BJ (cell line): ENCODE measurements around the gene PGLYRP3. TPM values are rescaled to one million over a fixed set of nuclear protein-coding genes. Genes with fewer than 3 reads are reported as not detected.

Experiments used
- CTCF ChIA-PET: fragments of 350-600 bp; formaldehyde crosslinking; extraction: SDS; loops from one replicate; lab custom pipeline; 2021; ENCODE audit warnings: antibody characterized with exemption, inconsistent platforms; lab: Yijun Ruan, JAX
- POLR2A ChIA-PET: fragments of 300-600 bp; sonication (Branson Sonifier 250); formaldehyde crosslinking; extraction: SDS; loops from one replicate; lab custom pipeline; 2021; ENCODE audit warnings: antibody characterized with exemption; lab: Charles Lee
- DNase-seq: peaks from one replicate; pipeline ENCODE4 v3.0.0-alpha.2; 2011; ENCODE audit warnings: low read depth
- H3K27me3 ChIP-seq: 2 replicates; pipeline ENCODE4 v1.6.0; 2011; ENCODE audit warnings: low read length; ENCODE audit not compliant: control insufficient read depth, insufficient read depth
- H3K36me3 ChIP-seq: 2 replicates; pipeline ENCODE4 v1.5.1; 2011; ENCODE audit warnings: low read length; ENCODE audit not compliant: control insufficient read depth, insufficient read depth
- H3K4me3 ChIP-seq: 2 replicates; pipeline ENCODE4 v1.5.1; 2011; ENCODE audit warnings: low read depth, mild to moderate bottlenecking, control low read depth, low read length
- polyA minus RNA-seq: library from RNA; depleted of rRNA, polyadenylated mRNA; stranded (reverse); fragments of >200 nt; gene quantifications from 2 replicates; pipeline ENCODE4 v1.2.3, GENCODE V29; 2011; rRNA and poly(A)+ RNA removed
- polyA plus RNA-seq: library from polyadenylated mRNA; depleted of rRNA; stranded (reverse); fragments of >200 nt; gene quantifications from 2 replicates; pipeline ENCODE4 v1.2.3, GENCODE V29; 2011; rRNA removed
- TF ChIP-seq, protein P1 (sequence below): IDR thresholded peaks from 2 replicates; pipeline ENCODE4 v1.5.1; 2011; ENCODE audit warnings: low read depth, mild to moderate bottlenecking, control low read depth, inconsistent platforms, low read length, moderate library complexity; ENCODE audit not compliant: insufficient read depth

PGLYRP3 gene
- polyA plus RNA-seq (not detected in 2 replicates), polyA minus RNA-seq (not detected in 2 replicates)

DNA sequence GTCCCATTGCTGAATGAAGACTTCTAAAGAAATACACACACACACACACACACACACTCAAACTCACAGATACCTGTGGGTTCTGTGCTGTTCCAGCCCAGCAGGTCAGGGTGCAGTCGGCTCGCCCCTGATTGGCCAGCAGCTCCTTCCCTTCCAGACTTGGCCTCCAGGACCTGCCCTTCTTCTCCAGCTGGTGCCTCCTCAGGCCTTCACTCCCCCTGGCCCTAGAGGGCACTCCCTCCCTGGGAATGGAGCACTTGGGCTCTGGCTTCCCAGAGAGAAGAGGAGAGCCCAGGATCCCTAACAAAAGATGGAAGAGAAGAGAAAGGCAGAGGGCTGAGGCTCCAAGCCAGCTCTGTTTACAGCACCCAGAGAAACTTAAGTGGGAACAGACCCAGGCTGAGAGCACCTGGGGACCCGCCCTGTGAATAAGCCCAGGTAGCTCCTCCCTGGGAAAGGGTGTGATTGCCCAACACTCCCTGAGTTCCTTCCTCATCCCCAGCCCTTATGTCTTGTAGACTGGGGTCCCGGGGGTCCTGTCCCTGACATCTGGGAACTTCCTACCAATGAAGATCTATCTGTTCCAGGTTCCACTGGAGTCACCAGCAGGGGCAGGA, at the start of gene PGLYRP3:
TSS of gene PGLYRP3 (minus strand) at position 383 of the 617 bp plus-strand sequence. CDS start 2,287 bp downstream, outside the sequence.
- POLR2A ChIA-PET, result no interaction called here
- no peak for DNase-seq
- Histone ChIP-seq H3K36me3 (no peaks in the 10 kb centered on the region), H3K27me3 (no peaks in the 10 kb centered on the region), H3K4me3 (no peak within 1 kb of the TSS)
- CTCF ChIA-PET, result no interaction called here
- TF ChIP-seq, protein P1, sequence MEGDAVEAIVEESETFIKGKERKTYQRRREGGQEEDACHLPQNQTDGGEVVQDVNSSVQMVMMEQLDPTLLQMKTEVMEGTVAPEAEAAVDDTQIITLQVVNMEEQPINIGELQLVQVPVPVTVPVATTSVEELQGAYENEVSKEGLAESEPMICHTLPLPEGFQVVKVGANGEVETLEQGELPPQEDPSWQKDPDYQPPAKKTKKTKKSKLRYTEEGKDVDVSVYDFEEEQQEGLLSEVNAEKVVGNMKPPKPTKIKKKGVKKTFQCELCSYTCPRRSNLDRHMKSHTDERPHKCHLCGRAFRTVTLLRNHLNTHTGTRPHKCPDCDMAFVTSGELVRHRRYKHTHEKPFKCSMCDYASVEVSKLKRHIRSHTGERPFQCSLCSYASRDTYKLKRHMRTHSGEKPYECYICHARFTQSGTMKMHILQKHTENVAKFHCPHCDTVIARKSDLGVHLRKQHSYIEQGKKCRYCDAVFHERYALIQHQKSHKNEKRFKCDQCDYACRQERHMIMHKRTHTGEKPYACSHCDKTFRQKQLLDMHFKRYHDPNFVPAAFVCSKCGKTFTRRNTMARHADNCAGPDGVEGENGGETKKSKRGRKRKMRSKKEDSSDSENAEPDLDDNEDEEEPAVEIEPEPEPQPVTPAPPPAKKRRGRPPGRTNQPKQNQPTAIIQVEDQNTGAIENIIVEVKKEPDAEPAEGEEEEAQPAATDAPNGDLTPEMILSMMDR, result no peak

DNA sequence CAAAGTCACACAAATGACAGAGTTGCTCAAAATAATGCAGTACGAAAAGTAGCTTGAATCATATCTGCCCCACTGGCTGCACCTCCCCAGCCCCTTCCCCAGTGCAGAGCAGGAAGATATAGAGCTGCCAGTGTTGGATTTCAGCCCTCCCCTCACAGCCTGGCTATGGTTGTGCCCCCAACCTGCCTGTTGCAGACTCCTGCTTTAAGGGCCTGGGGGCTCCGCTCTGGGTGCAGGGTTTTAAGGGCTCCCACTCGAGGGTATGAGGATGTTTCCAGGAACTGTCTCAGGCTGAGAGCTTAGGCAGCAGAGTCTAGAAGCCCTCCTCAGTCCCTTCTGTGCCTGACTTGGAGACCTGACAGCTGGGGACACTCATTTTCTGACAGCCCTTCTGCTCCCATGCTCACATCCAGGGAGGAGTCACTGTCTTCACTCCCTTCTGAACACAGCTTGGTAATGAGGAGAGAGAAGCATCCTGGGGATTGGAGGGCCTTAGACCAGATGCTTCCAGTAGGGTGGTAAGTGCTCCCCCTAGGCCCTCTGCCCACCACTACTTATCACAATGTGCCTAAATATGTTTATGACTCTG, 49.5 kb upstream of the PGLYRP3 start:
- no peak for DNase-seq
- ChIA-PET POLR2A (no interaction called here), CTCF (interaction anchor here (1.1 to 17.9 kb wide), 2 partner anchors 10 to 134 kb away, joined by 8 to 404 read pairs; no protein-coding TSS in a partner anchor)
- Histone ChIP-seq H3K4me3 (no peak overlapping the region), H3K36me3 (no peaks in the 10 kb centered on the region), H3K27me3 (peaks cover 4% of the 10 kb centered on the region)
- TF ChIP-seq, protein P1, result no peak

GRCh38 chr1:153361480-153362109, 48.8 kb upstream of the PGLYRP3 start:
- TF ChIP-seq, protein P1, result no peak
- ChIA-PET CTCF (interaction anchor here (1.1 to 17.9 kb wide), 2 partner anchors 9 to 134 kb away, joined by 8 to 404 read pairs; no protein-coding TSS in a partner anchor), POLR2A (no interaction called here)
- H3K27me3 ChIP-seq, result peaks cover 4% of the 10 kb centered on the region
- DNase-seq, result no peak
- H3K36me3 ChIP-seq, result no peaks in the 10 kb centered on the region
- no peak overlapping the region for H3K4me3 ChIP-seq

- Histone ChIP-seq H3K27me3 (peaks cover 4% of the 10 kb centered on the region), H3K4me3 (no peak overlapping the region), H3K36me3 (no peaks in the 10 kb centered on the region)
- CTCF ChIA-PET, result interaction anchor here (17.9 kb wide), 1 partner anchor 135 kb away, joined by 404 read pairs; no protein-coding TSS in a partner anchor
- POLR2A ChIA-PET, result no interaction called here
- TF ChIP-seq, protein P1, result no peak
- DNase-seq, result no peak
These were observed 48.1 kb upstream of the PGLYRP3 start for GRCh38 chr1:153360592-153361479.
